ENCODE data around the gene PLCH1.

DNA sequence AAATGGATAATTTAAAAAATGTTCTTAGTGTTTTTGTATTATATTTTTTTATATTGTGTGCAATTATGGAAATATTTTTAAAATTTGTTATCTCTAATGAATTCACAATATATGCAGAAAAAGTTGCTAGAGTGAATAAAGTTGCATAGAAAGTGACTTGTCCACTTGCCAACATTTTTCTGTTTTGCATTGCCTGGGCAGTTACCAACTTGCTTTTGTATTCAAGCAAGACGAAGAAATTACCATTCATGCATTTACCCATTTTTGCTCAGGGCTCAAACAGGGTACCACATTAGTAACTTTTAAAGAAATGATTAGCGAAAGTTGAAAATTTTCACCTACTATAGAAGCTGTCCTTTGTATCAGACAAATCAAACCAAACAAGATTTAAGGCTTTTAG, 298.5 kb downstream of the PLCH1 start:
- TF ChIP-seq, protein P1, sequence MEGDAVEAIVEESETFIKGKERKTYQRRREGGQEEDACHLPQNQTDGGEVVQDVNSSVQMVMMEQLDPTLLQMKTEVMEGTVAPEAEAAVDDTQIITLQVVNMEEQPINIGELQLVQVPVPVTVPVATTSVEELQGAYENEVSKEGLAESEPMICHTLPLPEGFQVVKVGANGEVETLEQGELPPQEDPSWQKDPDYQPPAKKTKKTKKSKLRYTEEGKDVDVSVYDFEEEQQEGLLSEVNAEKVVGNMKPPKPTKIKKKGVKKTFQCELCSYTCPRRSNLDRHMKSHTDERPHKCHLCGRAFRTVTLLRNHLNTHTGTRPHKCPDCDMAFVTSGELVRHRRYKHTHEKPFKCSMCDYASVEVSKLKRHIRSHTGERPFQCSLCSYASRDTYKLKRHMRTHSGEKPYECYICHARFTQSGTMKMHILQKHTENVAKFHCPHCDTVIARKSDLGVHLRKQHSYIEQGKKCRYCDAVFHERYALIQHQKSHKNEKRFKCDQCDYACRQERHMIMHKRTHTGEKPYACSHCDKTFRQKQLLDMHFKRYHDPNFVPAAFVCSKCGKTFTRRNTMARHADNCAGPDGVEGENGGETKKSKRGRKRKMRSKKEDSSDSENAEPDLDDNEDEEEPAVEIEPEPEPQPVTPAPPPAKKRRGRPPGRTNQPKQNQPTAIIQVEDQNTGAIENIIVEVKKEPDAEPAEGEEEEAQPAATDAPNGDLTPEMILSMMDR (IDR thresholded peaks at IDR 0.05) = no peak
- TF ChIP-seq POLR2A (IDR thresholded peaks at IDR 0.05) = no peak
